Fibroblast of villous mesenchyme (primary cell): ENCODE measurements around the gene PPP1R3E. TPM values are rescaled to one million over a fixed set of nuclear protein-coding genes. Genes with fewer than 3 reads are reported as not detected.
A peak's percentile ranks its signal among the peaks of the same experiment; 100 is the strongest.

Experiments
- DNase-seq: peaks from one replicate; pipeline ENCODE4 v3.0.0-alpha.2; 2010; ENCODE audit warnings: low read depth
- H3K4me3 ChIP-seq: 2 replicates; pipeline ENCODE4 v1.5.1; 2011; ENCODE audit warnings: low read depth, mild to moderate bottlenecking, low read length
- CTCF ChIP-seq: IDR thresholded peaks from 2 replicates; pipeline ENCODE4 v1.5.1; 2012; ENCODE audit warnings: low read depth, mild to moderate bottlenecking, low read length; ENCODE audit not compliant: insufficient read depth
- total RNA-seq: library from RNA; depleted of rRNA; stranded (reverse); fragments of >200 nt; gene quantifications from 2 replicates; pipeline ENCODE4 v1.2.3, GENCODE V29; 2012

PPP1R3E gene
- total RNA-seq, 1 donor: 3.0 TPM

DNA sequence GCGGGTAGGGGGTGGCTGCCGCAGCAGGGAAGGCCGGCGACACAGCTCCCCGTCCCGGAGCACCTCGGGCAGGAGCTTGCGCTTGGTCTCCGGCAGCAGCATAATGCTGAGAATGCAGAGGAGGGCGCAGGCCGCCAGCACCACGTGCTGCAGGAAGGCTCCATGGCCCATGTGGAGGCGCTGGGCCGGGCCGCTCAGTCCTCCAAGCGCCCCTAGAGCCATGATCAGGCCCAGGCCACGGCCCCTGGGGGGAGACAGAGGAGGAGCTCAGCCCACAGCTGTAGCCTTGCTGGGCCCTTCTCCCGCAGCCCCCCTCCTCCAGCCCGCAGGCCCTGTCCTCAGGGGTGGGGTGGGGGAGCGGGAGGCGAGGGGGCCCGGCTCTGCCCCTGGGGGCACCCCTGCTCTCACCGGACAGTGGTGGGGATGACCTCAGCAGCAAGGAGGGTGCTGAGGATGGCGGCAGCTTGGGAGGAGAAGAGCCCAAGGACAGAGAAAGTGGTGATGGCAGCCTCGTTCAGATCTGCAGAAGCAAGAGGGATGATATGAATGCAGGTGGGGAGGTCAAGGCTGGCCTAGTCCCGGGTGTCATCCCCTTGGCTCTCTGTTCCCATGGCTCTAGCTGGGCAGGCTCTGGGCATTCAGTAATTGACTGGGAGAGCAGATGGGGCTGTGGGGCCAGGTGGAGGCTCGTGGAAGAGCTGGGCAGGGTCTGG, 44.2 kb upstream of the PPP1R3E start:
- no peak overlapping the region for H3K4me3 ChIP-seq
- no peak for TF ChIP-seq CTCF
- no peak for DNase-seq

GRCh38 chr14:23345987-23346692, 43.5 kb upstream of the PPP1R3E start:
- TF ChIP-seq CTCF: no peak
- no peak overlapping the region for H3K4me3 ChIP-seq
- no peak for DNase-seq

GRCh38 chr14:23344481-23344880, 41.8 kb upstream of the PPP1R3E start:
- DNase-seq: no peak
- peak; percentile 12 for TF ChIP-seq CTCF
- no peak overlapping the region for H3K4me3 ChIP-seq

DNA sequence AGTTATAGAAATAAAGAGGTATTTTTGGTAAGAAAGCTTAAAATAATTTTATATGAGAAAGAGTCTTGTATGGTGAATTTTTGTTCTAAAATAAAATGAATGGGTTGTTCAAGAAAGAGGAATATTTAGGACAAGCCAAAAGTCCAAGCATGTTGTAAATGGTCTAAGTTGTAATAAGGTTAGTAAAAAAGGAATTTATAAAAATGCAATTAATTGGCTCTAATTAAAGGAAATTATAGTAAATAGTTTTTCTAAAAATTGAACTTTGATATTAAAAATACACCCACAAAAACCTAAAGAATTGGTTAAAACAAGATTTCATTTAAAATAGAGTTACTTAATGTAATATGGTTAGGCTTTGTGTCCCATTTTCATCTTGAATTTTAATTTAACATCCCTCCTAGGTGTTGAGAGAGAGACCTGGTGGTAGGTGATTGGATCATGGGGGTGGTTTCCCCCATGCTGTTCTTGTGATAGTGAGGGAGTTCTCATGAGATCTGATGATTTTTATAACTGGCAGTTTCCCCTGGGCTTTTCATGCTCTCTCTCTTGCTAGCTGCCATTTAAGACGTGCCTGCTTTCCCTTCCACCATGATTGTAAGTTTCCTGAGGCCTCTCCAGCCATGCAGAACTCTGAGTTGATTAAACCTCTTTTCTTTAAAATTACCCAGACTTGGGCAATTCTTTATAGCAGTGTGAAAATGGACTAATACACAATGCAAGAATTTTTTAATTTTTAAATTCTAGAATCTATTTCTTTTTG, 37.0 kb upstream of the PPP1R3E start:
- no peak for DNase-seq
- no peak overlapping the region for H3K4me3 ChIP-seq
- no peak for TF ChIP-seq CTCF

DNA sequence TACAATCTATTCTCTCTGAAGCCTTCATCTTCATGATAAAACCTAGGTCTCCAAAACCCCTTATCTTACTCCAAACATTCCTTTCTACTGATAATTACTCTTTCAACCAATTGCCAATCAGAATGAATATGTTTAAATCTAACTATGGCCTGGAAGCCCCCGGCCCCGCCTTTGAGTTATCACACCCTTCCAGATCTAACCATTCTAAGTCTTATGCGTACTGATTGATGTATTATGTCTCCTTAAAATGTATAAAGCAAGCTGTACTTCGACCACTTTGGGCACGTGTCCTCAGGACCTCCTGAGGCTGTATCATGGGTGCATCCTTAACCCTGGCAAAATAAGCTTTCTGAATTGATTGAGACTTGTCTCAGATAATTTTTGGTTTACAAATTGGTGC, 33.0 kb upstream of the PPP1R3E start:
- DNase-seq: no peak
- no peak for TF ChIP-seq CTCF

DNA sequence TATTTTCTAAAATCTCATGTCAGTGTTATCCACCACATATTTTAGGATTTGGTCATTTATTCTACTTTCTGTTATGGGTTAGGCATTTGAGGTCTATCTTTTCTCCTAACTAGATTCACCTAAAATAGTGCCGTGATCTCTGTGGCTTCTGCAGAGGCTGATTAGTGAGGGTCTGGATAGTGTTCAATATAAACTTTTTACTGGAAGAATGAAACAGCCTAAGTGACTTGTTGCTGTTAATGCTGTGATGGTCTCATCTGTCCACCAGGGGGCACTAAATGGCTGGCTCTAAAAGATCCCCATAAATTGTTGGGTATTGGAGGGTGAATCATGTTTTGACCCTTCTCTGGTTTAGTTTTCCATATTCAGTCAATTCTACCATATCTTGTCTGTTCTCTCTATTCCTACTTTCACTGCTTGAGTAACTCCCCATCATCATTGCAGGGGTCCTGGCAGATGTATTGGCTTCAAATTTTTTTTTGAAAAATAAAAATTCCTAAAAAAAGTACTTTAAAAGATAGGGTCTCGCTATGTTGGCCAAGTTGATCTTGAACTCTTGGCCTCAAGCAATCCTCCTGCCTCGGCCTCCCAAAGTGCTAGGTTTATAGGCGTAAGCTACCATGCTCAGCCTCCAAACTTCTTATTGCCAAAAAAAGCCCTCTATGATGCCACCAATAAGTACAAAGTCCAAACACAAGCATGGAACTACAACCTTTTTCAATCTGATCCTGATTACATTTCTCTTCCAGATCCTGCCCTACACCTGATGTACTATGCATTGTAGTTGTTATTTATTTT, 25.5 kb upstream of the PPP1R3E start:
- H3K4me3 ChIP-seq: no peak overlapping the region
- peak; percentile 83 for DNase-seq
- TF ChIP-seq CTCF: peak; percentile 83

More for the DNA sequence above, 33.0 kb upstream of the PPP1R3E start:
- no peak overlapping the region for H3K4me3 ChIP-seq
